Osteoblast (primary cell): Measurements from ENCODE around the gene NKX2-1. TPM values are rescaled to one million over a fixed set of nuclear protein-coding genes. Genes with fewer than 3 reads are reported as not detected.
"Not testable (repeated sequence)": the region's sequence is repeated elsewhere in the genome, so short reads cannot be mapped to it uniquely, and the experiment has no call there.

ENCODE experiments used
- DNase-seq: peaks from one replicate; pipeline ENCODE4 v3.0.0; 2011; ENCODE audit warnings: low spot score, mixed read lengths; ENCODE audit not compliant: insufficient read length; ENCODE audit errors: missing footprints
- H2AFZ ChIP-seq: 2 replicates; pipeline ENCODE4 v1.6.0; 2011; ENCODE audit warnings: mild to moderate bottlenecking, low read length
- H3K27ac ChIP-seq: 2 replicates; pipeline ENCODE4 v1.5.1; 2011; ENCODE audit warnings: mild to moderate bottlenecking, low read depth, low read length, moderate library complexity
- H3K27me3 ChIP-seq: 2 replicates; pipeline ENCODE4 v1.6.0; 2012; ENCODE audit warnings: mild to moderate bottlenecking, control low read depth, inconsistent platforms, low read length, moderate library complexity; ENCODE audit not compliant: insufficient read depth
- H3K36me3 ChIP-seq: 2 replicates; pipeline ENCODE4 v1.5.1; 2011; ENCODE audit warnings: mild to moderate bottlenecking, low read length, control low read depth, moderate library complexity; ENCODE audit not compliant: insufficient read depth
- H3K4me1 ChIP-seq: 2 replicates; pipeline ENCODE4 v1.5.1; 2011; ENCODE audit warnings: mild to moderate bottlenecking, low read length, control low read depth, moderate library complexity; ENCODE audit not compliant: insufficient read depth
- H3K4me2 ChIP-seq: 2 replicates; pipeline ENCODE4 v1.6.0; 2011; ENCODE audit warnings: mild to moderate bottlenecking, low read length; ENCODE audit not compliant: insufficient read depth
- H3K4me3 ChIP-seq: fragments of 200-600 bp; sonication (generic); 3 replicates; pipeline ENCODE4 v1.5.1; 2012; ENCODE audit warnings: mild to moderate bottlenecking, low read length, inconsistent platforms; ENCODE audit not compliant: insufficient read depth
- H3K79me2 ChIP-seq: 2 replicates; pipeline ENCODE4 v1.6.0; 2012; ENCODE audit warnings: mild to moderate bottlenecking, low read length, control low read depth, inconsistent platforms; ENCODE audit not compliant: insufficient read depth
- H3K9me3 ChIP-seq: 2 replicates; pipeline ENCODE4 v1.5.1; 2011; ENCODE audit warnings: low read depth, low read length, control low read depth
- H4K20me1 ChIP-seq: 2 replicates; pipeline ENCODE4 v1.6.0; 2012; ENCODE audit warnings: mild to moderate bottlenecking, low read length, control low read depth; ENCODE audit not compliant: insufficient read depth
- total RNA-seq: library from RNA; depleted of rRNA; stranded (reverse); fragments of >200 nt; gene quantifications from 2 replicates; pipeline ENCODE4 v1.2.3, GENCODE V29; 2012
- TF ChIP-seq, protein P1 (sequence below): IDR thresholded peaks from 2 replicates; pipeline ENCODE4 v1.5.1; 2011; ENCODE audit warnings: mild to moderate bottlenecking, low read depth, low read length, moderate library complexity; ENCODE audit errors: extremely low read depth

NKX2-1 gene
- total RNA-seq, 1 donor, result not detected

DNA sequence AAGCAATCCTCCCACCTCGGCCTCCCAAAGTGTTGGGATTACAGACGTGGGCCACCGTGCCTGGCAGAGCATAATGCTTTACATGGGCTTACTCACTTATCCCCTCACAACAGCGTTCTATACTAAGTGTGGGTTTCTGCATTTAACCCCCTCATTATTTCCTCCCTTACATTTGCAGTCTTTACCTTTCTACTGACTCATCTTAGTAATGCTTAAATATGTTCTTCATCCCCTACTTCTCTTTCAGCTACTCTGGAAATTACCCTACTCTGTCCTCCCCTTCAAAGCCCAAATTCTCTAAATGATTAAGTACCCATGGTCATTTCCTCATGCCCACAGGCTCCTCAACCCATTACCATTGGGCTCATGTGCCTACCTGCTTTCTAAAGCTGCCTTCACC, 40.7 kb downstream of the NKX2-1 start:
- H3K79me2 ChIP-seq, result no peaks in the 10 kb centered on the region
- no peak overlapping the region for H3K4me3 ChIP-seq
- no peaks in the 10 kb centered on the region for H3K9me3 ChIP-seq
- no peak for DNase-seq
- TF ChIP-seq, protein P1, sequence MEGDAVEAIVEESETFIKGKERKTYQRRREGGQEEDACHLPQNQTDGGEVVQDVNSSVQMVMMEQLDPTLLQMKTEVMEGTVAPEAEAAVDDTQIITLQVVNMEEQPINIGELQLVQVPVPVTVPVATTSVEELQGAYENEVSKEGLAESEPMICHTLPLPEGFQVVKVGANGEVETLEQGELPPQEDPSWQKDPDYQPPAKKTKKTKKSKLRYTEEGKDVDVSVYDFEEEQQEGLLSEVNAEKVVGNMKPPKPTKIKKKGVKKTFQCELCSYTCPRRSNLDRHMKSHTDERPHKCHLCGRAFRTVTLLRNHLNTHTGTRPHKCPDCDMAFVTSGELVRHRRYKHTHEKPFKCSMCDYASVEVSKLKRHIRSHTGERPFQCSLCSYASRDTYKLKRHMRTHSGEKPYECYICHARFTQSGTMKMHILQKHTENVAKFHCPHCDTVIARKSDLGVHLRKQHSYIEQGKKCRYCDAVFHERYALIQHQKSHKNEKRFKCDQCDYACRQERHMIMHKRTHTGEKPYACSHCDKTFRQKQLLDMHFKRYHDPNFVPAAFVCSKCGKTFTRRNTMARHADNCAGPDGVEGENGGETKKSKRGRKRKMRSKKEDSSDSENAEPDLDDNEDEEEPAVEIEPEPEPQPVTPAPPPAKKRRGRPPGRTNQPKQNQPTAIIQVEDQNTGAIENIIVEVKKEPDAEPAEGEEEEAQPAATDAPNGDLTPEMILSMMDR, result no peak
- H3K36me3 ChIP-seq, result no peaks in the 10 kb centered on the region
- H3K4me1 ChIP-seq, result no peaks in the 10 kb centered on the region
- H2AFZ ChIP-seq, result no peak overlapping the region
- H3K27ac ChIP-seq, result no peak overlapping the region
- H3K4me2 ChIP-seq, result no peak overlapping the region
- no peaks in the 10 kb centered on the region for H3K27me3 ChIP-seq
- H4K20me1 ChIP-seq, result no peaks in the 10 kb centered on the region

DNA sequence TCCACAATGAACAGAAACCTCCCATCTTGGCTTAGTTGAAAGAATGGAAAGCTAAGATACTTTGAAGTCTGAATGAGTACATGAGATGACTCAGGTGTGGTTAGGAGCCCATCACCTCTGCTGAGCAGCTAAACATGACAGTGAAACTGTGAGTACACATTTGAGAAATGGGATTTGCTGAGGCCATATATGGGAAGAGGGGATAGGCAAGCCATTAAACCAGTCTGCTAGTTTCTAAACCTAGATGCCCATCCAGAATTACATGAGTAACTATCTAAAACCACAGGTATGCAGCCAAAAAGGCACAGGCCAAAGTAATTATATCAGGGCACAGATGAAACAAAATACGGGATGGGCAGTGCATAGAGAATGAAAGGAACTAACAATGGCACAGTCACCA, 41.2 kb downstream of the NKX2-1 start:
- H3K27ac ChIP-seq, result no peak overlapping the region
- no peaks in the 10 kb centered on the region for H3K79me2 ChIP-seq
- TF ChIP-seq, protein P1, result no peak
- no peaks in the 10 kb centered on the region for H3K27me3 ChIP-seq
- no peak overlapping the region for H2AFZ ChIP-seq
- H3K9me3 ChIP-seq, result no peaks in the 10 kb centered on the region
- no peak overlapping the region for H3K4me3 ChIP-seq
- H3K4me1 ChIP-seq, result no peaks in the 10 kb centered on the region
- no peaks in the 10 kb centered on the region for H4K20me1 ChIP-seq
- H3K4me2 ChIP-seq, result no peak overlapping the region
- DNase-seq, result no peak
- no peaks in the 10 kb centered on the region for H3K36me3 ChIP-seq

DNA sequence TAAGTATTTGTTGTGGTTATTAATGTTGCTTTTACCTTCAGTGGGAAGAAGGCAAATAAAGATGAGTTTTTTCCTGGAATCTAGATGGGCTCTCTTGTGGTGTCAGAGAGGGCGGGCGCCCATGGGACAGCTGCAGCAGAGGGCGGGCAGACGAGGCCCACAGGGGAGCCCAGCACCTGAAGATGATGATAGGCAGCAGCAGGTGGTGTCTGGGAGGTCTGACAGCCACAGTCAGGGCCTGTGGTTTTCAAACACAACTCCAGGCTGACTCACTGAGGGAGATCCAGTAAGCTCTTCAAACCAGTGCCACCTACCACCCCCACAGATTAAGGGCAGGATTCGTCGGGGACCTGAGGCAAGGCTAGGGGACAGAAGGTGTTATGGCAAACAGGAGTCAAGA, 42.8 kb downstream of the NKX2-1 start:
- DNase-seq, result no peak

DNA sequence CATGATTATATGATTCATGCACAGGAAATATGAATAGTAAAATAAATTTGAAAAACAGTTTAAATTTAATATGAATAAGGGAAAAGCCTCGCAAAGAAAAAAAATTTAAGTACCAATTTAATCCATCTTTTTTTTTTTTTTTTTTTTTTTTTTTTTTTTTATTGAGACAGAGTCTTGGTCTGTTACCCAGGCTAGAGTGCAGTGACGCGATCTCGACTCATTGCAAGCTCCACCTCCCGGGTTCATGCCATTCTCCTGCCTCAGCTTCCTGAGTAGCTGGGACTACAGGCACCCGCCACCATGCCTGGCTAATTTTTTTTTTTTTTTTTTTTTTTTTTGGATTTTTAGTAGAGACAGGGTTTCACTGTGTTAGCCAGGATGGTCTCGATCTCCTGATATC, 44.0 kb downstream of the NKX2-1 start:
- not testable (repeated sequence) for DNase-seq

More for the DNA sequence above, 42.8 kb downstream of the NKX2-1 start:
- no peak overlapping the region for H2AFZ ChIP-seq
- no peaks in the 10 kb centered on the region for H3K79me2 ChIP-seq
- no peaks in the 10 kb centered on the region for H3K9me3 ChIP-seq
- H3K4me2 ChIP-seq, result no peak overlapping the region
- H3K4me1 ChIP-seq, result no peaks in the 10 kb centered on the region
- no peaks in the 10 kb centered on the region for H4K20me1 ChIP-seq
- H3K4me3 ChIP-seq, result no peak overlapping the region
- H3K27ac ChIP-seq, result no peak overlapping the region
- no peaks in the 10 kb centered on the region for H3K36me3 ChIP-seq
- H3K27me3 ChIP-seq, result no peaks in the 10 kb centered on the region
- TF ChIP-seq, protein P1, result no peak

DNA sequence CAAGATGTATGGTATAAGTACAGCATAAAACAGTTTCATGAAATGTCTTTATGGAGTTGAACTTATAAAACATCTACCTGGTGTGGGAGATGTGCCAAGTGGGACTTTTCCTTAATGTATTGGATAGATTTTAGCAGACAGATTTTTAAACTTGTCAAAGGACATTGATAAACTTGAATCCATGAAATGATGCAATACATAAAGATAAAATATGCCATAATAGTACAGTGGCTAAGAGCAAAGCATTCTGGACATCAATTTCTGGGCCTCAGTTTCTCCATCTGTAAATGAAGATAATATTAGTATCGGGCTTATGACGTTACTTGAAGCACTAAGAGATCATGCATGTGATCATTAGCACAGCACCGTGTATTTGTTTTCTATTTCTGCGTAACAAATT, 45.4 kb downstream of the NKX2-1 start:
- Histone ChIP-seq H3K79me2 (no peaks in the 10 kb centered on the region), H4K20me1 (no peaks in the 10 kb centered on the region), H3K36me3 (no peaks in the 10 kb centered on the region), H3K27me3 (no peaks in the 10 kb centered on the region), H2AFZ (no peak overlapping the region), H3K4me2 (no peak overlapping the region), H3K4me3 (no peak overlapping the region), H3K9me3 (no peaks in the 10 kb centered on the region), H3K4me1 (no peaks in the 10 kb centered on the region), H3K27ac (no peak overlapping the region)
- TF ChIP-seq, protein P1, result no peak
- DNase-seq, result no peak

More for the DNA sequence above, 44.0 kb downstream of the NKX2-1 start:
- not testable (repeated sequence) for H3K9me3 ChIP-seq, H3K79me2 ChIP-seq, H3K27ac ChIP-seq, H3K36me3 ChIP-seq, H3K4me2 ChIP-seq, H3K27me3 ChIP-seq, H4K20me1 ChIP-seq, H3K4me1 ChIP-seq, H2AFZ ChIP-seq, H3K4me3 ChIP-seq
